GM18858 (cell line): ENCODE data around the gene EYA2.
"Not testable (repeated sequence)": the region's sequence is repeated elsewhere in the genome, so short reads cannot be mapped to it uniquely, and the experiment has no call there.

ENCODE experiments used
- ATAC-seq: cut with Tn5 transposase; IDR thresholded peaks from one replicate; pipeline ENCODE4 v1.9.1; 2021; ENCODE audit not compliant: unreplicated experiment

EYA2 gene

DNA sequence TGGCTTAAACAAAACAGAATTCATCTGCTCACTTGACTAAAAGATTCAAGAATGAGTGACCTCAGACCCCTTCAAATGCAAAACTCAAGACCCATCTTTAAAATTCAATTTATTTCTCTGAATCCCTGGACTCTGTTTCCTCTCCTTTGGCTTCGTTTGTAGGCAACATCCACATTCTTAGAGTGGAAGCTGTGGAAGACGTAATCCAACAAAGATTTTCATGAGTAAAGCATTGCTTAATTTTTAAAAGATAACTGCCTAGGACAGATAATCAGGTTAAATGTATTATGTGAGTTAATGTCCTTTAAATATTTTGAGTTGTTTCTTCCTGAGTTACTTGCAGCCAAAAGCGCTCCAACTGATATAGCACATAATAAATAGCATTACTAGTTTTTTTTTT, 297.3 kb downstream of the EYA2 start:
- no peak for ATAC-seq

DNA sequence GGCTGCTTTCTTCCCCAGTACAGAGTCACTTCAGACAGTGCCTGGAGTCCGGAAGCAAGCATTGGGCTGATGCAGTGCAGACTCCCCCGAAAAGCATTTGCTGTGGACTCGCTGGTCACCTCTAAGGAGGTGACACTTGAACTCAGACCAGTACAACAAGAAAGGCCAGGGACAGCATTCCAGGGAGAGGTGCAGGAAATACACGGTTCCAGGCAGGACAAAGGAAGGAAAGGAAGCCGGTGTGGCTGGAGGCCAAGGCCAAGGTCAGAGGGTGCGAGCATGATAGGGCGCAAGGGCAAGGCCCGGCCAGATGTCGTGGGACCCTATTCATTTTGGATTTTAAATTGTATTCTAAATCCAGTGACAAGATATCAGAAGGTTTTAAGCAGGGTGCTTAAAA, 300.9 kb downstream of the EYA2 start:
- ATAC-seq: no peak

DNA sequence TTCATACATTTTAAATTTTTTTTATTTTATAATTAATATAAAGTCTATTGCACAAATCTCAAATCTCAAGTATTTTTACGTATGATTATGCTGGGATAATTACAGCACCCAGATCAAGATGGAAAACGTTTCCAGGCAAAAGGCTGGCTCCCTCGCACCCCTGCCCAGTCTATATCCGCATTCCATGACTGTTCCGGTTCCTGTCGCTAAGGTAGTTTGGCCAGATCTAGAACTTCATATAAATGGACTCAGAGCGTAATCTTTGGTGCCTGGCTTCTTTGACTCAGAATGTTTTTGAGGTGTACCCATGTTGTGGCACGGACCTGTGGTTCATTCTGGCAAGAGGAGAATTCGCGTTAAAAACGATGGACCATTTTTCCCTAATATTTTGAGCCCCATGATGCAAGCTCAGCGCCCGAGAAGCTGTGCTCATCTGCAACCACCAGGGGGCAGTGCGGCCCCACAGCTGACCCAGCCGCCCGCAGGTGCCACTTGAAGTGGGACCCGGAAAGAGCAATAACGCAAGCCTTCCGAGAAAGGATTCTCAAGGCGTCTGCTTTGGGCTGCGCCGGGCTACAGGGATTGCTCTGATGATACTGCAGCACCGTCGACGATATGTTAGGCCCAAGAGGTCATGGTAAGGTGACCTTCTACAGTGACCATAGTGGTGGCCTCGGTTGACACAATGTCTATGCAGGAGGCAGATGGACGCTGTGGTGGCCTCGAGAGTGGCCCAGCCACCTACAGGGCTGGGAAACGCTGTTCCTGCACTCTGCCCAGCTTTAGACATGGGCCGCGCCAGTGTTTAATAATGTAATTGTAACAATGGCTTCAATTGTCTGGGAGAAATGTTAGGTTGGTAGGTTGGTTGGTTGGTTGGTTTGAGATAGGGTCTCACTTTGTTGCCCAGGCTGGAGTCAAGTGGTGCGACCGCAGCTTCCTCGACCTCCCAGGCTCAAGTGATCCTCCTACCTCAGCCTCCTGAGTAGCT, 301.7 kb downstream of the EYA2 start:
- no peak for ATAC-seq

DNA sequence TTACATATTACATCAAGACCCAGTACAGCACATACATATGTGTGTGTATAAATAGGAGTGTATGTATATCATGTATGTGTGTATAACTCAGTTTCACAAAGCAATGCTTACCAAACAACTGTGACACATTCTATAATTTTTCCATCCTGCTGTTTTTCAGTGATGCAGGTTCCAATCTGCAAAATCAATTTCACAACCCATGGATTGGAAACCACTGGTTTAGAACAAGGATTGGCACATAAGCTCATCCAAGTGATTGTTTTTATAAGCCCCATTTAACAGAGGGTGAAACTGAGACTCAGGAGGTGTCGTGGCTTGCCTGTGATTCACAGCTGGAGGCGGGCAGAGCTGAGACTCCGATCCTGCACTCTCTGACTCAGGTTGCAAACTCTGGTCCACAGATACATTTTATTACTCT, 303.6 kb downstream of the EYA2 start:
- ATAC-seq: no peak

GRCh38 chr20:47198996-47199552, 304.4 kb downstream of the EYA2 start:
- no peak for ATAC-seq

DNA sequence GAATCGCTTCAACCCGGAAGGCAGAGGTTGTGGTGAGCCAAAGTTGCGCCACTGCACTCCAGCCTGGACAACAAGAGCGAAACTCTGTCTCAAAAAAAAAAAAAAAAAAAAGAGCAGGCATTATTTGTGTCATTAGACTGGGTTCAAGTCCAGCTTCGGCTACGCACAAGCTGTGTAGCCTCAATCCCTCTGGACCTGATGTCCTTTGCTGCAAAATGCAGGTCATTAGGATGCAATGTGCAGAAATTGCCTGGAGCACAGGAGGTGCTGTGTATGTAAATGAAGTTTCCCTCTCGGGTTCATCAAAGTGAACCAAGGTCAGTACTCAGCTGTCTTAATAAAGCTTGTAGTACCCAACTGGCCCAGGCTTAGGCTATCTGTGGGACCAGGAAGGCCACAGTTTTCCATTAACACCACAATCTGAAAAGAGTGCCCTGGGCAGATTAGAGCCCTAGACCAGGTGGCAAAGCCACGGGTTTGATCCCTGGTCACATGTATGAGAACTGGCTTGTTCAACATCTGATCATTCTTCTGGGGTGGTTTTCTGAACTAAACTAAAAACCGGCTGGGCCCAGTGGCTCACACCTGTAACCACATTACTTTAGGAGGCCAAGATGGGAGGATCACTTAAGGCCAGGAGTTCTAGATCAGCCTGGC, 306.6 kb downstream of the EYA2 start:
- ATAC-seq: no peak

DNA sequence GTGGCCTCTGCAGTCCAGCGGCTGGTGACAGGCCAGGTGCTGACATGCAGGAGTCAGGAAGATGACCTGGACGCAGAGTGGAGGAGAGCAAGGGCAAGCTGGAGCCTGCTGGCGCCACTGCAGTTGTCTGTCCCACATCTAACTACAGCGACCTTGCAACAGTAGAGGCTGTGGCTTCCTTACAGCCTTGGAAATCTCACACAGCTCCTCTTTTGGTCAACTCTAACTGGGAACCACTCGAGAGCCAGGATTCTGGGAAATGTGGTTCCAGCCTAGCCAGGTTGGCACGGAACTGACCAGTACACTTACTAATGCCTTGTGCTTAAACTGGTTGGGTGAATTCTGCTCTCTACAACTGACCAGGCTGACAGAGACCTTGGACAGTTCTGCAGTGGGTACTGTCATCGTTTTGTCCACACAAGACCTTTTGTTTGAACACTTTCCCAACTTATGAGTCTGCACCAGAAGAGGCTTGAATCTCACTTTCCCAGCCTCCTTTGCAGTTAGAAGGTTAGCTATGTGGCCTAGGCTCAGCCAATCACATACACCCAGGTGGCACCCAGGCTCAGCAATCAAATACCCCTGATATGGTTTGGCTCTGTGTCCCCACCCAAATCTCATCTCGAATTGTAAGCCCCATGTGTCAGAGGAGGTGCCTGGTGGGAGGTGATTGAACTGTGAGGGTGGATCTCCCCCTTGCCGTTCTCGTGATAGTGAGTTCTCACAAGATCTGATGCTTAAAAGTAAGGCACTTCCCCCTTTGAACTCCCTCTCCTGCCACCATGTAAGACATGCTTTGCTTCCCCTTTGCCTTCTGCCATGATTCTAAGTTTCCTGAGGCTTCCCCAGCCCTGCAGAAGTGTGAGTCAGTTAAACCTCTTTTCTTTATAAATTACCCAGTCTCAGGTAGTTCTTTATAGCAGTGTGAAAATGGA, 308.4 kb downstream of the EYA2 start:
- no peak for ATAC-seq

- no peak for ATAC-seq
Measured at GRCh38 chr20:47204008-47204849, 309.6 kb downstream of the EYA2 start.

DNA sequence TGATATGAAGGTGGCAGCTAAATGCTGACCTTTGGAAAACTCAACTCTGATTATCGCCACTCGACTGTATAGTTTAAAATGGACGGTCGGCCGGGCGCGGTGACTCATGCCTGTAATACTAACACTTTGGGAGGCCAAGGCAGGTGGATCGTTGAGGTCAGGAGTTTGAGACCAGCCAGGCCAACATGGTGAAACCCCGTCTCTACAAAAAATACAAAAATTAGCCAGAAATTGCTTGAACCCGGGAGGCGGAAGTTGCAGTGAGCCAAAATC, 310.1 kb downstream of the EYA2 start:
- not testable (repeated sequence) for ATAC-seq

DNA sequence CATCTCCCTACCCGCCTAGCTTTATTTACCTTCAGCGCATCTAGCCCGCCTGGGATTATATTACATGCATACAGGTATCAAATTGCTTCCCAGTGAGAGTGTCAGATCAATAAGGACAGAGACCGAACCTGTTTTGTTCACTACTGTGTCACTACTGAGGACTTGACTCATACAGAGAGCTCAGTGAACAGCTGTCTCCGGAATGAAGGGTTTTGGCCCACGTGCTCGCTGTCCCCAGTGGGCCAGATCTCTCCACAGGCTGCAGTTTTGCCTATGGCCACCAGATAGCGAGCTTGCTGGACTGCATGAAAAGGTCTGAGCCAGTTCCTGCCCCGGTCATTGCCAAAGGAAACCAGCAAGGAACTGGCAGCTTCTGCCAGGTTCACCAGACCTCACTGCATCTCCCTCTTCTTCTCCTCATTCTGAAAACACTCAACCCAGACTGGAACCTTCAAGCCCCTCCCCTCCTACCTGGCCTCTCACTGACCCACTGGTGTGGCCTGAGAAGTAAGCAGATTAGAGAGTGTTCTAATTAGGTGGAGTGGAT, 311.0 kb downstream of the EYA2 start:
- ATAC-seq: no peak

DNA sequence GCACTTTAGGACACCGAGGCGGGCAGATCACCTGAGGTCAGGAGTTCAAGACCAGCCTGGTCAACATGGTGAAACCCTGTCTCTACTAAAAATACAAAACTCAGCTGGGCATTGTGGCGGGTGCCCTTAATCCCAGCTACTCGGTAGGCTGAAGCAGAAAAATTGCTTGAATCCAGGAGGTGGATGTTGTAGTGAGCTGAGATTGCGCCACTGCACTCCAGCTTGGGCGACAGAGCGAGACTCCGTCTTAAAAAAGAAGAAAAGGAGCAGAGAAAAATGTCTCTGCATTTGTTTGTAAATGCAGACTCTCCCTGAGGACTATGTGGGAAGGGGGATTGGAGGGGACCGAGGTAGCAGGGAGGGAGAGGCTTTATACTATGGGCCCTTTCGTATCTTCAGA, 311.9 kb downstream of the EYA2 start:
- not testable (repeated sequence) for ATAC-seq

GRCh38 chr20:47206962-47207641, 312.5 kb downstream of the EYA2 start:
- no peak for ATAC-seq

GRCh38 chr20:47208534-47209174, 314.0 kb downstream of the EYA2 start:
- no peak for ATAC-seq

DNA sequence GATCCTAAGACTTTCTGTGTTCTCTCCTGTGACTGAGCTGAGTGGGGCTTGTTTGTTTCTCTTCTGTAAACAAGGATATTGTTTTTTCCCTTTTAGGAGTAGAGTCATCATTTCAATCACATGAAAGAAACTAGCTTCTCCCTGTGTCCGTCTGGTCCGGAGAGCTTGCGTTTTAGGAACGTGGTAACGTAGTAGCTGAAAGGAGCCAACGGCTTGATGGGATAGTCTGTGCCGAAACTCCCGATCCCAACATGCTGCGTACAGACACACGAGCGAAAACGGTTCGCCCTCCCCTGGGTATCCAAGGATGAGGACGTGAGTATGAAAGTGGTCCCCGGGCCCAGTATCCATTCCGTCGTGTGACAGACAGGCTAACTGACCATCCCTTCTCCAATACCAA, 315.3 kb downstream of the EYA2 start:
- no peak for ATAC-seq

GRCh38 chr20:47210470-47210869, 315.8 kb downstream of the EYA2 start:
- no peak for ATAC-seq

DNA sequence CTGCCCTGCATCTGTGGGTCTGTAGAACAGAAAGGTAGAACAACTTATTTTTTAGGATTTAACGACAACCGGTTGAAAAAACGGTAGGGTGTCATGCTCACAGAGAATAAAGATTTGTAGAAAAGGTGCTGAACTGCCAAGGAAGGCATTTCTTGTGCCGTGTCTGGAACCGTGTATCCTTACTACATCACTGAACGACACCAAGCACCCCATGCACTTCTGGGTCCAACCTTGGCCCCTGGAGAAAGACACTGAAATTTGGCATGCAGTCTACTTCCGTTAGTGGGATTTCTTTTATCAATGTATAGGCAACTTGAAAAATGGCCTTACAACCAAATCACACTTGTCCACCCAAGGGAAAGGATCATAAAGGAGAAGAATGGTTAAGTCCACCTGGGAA, 316.4 kb downstream of the EYA2 start:
- ATAC-seq: no peak

GRCh38 chr20:47212606-47213207, 318.1 kb downstream of the EYA2 start:
- ATAC-seq: no peak

DNA sequence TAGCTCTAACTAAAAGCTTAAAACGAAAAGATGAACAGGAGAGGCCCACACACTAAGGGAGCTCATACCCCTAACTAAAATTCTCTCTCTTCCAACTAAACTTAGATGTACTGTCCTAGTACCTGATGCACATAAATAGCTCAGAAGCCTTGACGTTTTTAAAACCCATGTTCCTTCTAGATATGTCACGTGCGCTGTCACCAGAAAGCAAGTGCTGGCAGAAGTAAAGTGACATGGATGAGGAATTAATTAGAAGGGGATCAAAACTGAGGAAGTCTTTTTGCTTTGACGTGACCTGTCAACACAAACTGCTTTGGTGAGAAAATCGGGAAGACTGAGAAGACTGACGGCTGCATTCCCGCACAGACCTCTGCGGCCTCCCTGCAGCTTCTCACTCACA, 319.3 kb downstream of the EYA2 start:
- no peak for ATAC-seq
